Measurements from ENCODE around the gene FNDC10.

Gene FNDC10

DNA sequence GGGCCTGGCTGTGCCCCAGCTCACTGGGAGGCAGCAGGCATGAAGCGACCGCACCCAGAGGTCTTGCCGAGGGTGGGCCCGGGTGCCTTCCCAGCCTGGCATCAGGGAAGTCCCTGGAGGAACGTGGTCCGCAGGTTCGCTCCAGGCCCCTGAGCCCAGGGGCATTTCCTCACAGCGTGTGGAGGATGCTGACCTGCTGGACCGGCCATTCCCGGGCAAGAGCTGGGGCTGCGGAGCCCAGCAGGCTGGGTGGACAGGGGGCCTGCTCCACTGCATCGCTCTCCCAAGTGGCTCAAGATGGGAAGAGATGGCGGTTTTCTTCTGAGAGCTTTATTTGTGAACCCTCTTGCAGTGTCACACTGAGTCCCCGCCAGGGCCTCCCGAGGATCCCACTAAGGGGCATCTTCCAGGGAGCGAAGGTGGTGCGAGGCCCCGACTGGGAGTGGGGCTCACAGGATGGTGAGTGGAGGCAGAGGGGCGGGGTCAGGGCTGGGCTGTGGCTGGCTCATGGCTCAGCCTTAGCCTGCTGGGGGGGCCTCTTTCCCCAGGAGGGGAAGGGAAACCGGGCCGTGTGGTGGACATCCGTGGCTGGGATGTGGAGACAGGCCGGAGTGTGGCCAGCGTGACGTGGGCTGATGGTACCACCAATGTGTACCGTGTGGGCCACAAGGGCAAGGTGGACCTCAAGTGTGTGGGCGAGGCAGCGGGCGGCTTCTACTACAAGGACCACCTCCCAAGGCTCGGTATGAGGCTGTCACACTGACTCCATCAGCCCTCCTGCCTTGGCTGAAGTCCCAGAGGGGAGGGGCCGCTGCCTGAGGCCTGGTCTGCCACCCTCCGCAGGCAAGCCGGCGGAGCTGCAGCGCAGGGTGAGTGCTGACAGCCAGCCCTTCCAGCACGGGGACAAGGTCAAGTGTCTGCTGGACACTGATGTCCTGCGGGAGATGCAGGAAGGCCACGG, 24.8 kb upstream of the FNDC10 start:
- Histone ChIP-seq H3K4me3 (ENCODE audit: low read depth, low read length) (no peak overlapping the region), H3K9me3 (no peaks in the 10 kb centered on the region), H3K27me3 (no peaks in the 10 kb centered on the region), H3K36me3 (no peaks in the 10 kb centered on the region), H3K4me1 (peaks cover 4% of the 10 kb centered on the region)
- peak; percentile 91 for DNase-seq
- TF ChIP-seq, protein P1, sequence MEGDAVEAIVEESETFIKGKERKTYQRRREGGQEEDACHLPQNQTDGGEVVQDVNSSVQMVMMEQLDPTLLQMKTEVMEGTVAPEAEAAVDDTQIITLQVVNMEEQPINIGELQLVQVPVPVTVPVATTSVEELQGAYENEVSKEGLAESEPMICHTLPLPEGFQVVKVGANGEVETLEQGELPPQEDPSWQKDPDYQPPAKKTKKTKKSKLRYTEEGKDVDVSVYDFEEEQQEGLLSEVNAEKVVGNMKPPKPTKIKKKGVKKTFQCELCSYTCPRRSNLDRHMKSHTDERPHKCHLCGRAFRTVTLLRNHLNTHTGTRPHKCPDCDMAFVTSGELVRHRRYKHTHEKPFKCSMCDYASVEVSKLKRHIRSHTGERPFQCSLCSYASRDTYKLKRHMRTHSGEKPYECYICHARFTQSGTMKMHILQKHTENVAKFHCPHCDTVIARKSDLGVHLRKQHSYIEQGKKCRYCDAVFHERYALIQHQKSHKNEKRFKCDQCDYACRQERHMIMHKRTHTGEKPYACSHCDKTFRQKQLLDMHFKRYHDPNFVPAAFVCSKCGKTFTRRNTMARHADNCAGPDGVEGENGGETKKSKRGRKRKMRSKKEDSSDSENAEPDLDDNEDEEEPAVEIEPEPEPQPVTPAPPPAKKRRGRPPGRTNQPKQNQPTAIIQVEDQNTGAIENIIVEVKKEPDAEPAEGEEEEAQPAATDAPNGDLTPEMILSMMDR (IDR thresholded peaks at IDR 0.05; ENCODE audit: low read depth, low read length): peak; percentile 5; the same call in 1 of the 2 replicates

DNA sequence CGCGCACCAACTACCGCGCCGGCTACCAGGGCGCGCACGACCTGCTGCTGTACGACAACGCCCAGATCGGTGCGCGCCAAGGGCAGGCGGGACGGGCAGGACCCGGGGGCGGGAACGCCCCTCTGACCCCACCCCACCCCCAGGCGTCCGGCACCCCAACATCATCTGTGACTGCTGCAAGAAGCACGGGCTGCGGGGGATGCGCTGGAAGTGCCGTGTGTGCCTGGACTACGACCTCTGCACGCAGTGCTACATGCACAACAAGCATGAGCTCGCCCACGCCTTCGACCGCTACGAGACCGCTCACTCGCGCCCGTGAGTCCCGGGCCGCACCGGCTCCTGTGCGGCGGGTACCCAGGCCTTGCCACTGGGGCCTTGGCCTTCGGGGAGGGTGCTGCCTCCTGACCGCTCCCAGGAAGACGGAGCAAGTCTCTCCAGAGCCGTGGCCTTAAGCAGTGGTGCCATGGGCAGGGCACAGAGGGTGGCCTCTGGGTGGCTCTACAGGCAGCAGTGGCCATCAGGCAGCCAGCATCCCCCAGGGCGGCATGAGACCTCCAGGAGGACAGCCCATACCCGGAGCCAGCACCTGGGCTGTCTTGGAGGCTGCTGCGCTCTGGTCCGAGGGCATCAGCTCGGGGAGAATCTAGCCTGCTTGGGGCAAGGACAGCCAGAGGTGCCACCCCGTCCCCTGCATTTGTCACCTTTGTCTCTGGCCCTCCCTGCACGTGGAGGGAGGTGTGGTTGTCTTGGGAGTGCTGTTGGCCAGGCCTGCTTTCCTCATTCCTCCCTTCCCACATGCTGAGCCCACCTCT, 23.9 kb upstream of the FNDC10 start:
- no peak overlapping the region for H3K4me3 ChIP-seq (ENCODE audit: low read depth, low read length)
- no peaks in the 10 kb centered on the region for H3K9me3 ChIP-seq
- H3K36me3 ChIP-seq: no peaks in the 10 kb centered on the region
- no peaks in the 10 kb centered on the region for H3K27me3 ChIP-seq
- H3K4me1 ChIP-seq: peaks cover 4% of the 10 kb centered on the region
- TF ChIP-seq, protein P1 (IDR thresholded peaks at IDR 0.05; ENCODE audit: low read depth, low read length): no peak
- DNase-seq: peak; percentile 11

DNA sequence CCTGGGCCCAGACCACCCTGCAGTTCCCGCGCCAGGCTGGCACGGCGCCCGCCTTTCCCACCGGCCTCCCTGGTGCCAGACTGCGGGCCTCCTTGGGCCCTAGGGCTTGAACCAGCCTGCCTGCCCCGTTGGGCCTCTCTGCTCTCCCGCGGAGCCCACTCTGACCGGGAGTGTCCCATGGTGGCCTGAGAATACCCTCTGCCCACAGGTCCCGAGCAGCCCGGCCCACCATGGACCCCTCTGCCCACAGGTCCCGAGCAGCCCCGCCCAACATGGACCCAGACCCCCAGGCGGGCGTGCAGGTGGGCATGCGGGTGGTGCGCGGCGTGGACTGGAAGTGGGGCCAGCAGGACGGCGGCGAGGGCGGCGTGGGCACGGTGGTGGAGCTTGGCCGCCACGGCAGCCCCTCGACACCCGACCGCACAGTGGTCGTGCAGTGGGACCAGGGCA, 23.3 kb upstream of the FNDC10 start:
- DNase-seq: no peak
- H3K27me3 ChIP-seq: no peaks in the 10 kb centered on the region
- TF ChIP-seq, protein P1 (IDR thresholded peaks at IDR 0.05; ENCODE audit: low read depth, low read length): no peak
- no peaks in the 10 kb centered on the region for H3K36me3 ChIP-seq
- no peaks in the 10 kb centered on the region for H3K9me3 ChIP-seq
- H3K4me3 ChIP-seq (ENCODE audit: low read depth, low read length): no peak overlapping the region
- H3K4me1 ChIP-seq: peaks cover 4% of the 10 kb centered on the region

DNA sequence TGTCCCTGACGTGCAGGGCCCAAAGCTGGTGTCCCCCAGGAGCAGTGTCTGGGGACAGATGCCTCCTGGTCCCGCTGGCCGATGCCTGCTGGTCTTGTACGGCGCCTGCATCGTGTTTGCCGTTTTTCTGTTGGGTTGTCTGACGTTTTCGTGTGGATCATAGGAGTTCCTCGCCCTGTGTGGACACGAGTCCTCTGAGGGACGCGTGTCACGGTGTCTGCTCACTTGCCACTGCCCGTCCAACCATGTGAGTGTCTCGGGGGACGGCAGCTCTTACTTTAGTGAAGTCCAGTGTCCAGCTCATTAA, 22.8 kb upstream of the FNDC10 start:
- TF ChIP-seq, protein P1 (IDR thresholded peaks at IDR 0.05; ENCODE audit: low read depth, low read length): no peak
- Histone ChIP-seq H3K9me3 (no peaks in the 10 kb centered on the region), H3K36me3 (no peaks in the 10 kb centered on the region), H3K4me1 (peaks cover 4% of the 10 kb centered on the region), H3K4me3 (ENCODE audit: low read depth, low read length) (no peak overlapping the region), H3K27me3 (no peaks in the 10 kb centered on the region)
- DNase-seq: no peak

DNA sequence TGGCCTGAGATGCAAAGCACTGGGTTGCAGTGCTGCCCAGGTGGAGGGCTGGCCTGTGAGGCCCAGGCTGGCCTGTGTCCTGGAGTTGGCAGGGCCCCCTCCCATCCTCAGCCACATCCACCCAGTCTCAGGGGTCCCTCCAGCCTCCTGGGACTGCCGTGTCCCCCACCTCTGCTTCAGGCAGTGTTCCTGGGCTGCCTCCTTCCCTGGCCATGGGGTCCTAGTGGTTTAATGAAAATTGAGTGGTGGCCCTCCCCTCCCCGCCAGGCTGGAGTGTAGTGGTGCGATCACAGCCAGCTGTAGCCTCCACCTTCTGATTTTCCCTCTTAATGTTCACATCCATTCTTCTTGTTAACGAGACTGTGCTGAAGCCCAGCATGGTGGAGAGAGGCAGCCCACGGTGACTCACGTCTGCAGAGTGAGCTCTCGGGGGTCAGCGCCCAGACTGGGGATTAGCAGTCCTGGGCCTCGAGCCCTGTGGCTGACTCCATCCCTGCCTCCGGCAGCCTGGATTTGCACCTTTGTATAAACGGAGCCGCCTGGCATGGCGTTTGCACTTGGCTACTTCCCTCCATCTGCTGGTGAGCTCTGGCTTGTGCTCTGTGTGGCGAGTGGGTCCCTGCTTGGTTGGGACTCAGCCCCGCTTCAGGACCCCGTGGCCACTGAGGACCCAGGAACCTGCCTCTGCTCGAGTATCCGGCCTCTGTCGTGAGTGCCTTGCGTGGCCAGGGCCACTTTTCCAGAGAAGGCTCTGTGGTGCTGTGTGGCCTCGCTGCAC, 22.3 kb upstream of the FNDC10 start:
- H3K4me1 ChIP-seq: peaks cover 4% of the 10 kb centered on the region
- no peaks in the 10 kb centered on the region for H3K27me3 ChIP-seq
- H3K4me3 ChIP-seq (ENCODE audit: low read depth, low read length): no peak overlapping the region
- DNase-seq: no peak
- H3K9me3 ChIP-seq: no peaks in the 10 kb centered on the region
- TF ChIP-seq, protein P1 (IDR thresholded peaks at IDR 0.05; ENCODE audit: low read depth, low read length): no peak
- H3K36me3 ChIP-seq: no peaks in the 10 kb centered on the region
